ENCODE data around the gene MSI2.

MSI2 gene

DNA sequence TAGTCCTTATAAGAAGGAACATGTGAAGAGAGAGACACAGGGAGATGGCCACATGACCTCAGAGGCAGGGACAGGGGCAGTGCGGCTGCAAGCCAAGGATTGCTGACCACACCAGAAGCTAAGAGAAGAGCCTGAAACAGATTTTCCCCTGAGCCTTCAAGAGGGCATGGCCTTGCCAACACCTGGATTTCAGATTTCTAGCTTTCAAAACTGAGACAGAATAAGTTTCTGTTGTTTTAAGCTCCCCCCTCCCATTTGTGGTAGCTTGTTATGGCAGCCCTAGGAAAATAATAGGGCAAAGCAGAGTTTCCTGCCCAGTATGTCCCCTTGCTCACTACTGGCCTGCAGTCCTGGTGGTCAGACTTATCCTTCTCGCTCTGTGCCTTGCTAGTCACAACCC lies 284.3 kb downstream of the MSI2 start:
- H3K9me3 ChIP-seq (ENCODE audit: control insufficient read depth, insufficient read depth, low read length), result no peaks in the 10 kb centered on the region; the same call in 1 of the 2 replicates
- H3K27me3 ChIP-seq (ENCODE audit: control insufficient read depth, insufficient read depth, low read length), result no peaks in the 10 kb centered on the region
- whole genome bisulfite sequencing (ENCODE audit: insufficient coverage, insufficient read length), result no CpG with 5 or more reads among the region's 2 CpGs
- H3K4me3 ChIP-seq (ENCODE audit: low read length), result no peak overlapping the region
- no peaks in the 10 kb centered on the region for H3K36me3 ChIP-seq (ENCODE audit: control insufficient read depth, insufficient read depth, low read length)
- no peak for DNase-seq (ENCODE audit: low read depth, low spot score)
- H3K27ac ChIP-seq (ENCODE audit: low read length), result no peak overlapping the region
- peaks cover 3% of the 10 kb centered on the region for H3K4me1 ChIP-seq (ENCODE audit: control insufficient read depth, insufficient read depth, low read length)

DNA sequence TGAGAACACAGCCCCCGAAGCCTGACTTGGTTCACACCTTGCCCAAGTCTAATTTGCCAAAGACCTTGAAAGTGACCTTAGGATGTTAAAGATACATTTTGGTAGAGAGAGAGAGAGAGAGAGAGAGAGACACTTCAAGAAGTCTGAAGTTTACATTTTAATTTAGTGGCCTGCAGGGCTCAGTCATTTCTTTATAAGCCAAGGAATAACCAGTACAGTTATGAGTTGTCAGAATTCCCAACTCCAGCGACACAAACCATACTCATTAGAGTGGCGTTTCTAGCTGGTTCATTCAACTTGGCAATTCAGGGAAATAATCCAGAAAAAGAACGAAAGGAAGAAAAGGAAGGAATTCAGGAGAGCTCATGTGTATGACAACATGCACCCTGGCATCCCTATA lies 284.7 kb downstream of the MSI2 start:
- DNase-seq (ENCODE audit: low read depth, low spot score), result no peak
- no peaks in the 10 kb centered on the region; the same call in 1 of the 2 replicates for H3K9me3 ChIP-seq (ENCODE audit: control insufficient read depth, insufficient read depth, low read length)
- H3K4me1 ChIP-seq (ENCODE audit: control insufficient read depth, insufficient read depth, low read length), result peaks cover 3% of the 10 kb centered on the region
- no peak overlapping the region for H3K4me3 ChIP-seq (ENCODE audit: low read length)
- H3K27me3 ChIP-seq (ENCODE audit: control insufficient read depth, insufficient read depth, low read length), result no peaks in the 10 kb centered on the region
- no CpG with 5 or more reads among the region's 4 CpGs for WGBS (ENCODE audit: insufficient coverage, insufficient read length)
- no peaks in the 10 kb centered on the region for H3K36me3 ChIP-seq (ENCODE audit: control insufficient read depth, insufficient read depth, low read length)
- no peak overlapping the region for H3K27ac ChIP-seq (ENCODE audit: low read length)

DNA sequence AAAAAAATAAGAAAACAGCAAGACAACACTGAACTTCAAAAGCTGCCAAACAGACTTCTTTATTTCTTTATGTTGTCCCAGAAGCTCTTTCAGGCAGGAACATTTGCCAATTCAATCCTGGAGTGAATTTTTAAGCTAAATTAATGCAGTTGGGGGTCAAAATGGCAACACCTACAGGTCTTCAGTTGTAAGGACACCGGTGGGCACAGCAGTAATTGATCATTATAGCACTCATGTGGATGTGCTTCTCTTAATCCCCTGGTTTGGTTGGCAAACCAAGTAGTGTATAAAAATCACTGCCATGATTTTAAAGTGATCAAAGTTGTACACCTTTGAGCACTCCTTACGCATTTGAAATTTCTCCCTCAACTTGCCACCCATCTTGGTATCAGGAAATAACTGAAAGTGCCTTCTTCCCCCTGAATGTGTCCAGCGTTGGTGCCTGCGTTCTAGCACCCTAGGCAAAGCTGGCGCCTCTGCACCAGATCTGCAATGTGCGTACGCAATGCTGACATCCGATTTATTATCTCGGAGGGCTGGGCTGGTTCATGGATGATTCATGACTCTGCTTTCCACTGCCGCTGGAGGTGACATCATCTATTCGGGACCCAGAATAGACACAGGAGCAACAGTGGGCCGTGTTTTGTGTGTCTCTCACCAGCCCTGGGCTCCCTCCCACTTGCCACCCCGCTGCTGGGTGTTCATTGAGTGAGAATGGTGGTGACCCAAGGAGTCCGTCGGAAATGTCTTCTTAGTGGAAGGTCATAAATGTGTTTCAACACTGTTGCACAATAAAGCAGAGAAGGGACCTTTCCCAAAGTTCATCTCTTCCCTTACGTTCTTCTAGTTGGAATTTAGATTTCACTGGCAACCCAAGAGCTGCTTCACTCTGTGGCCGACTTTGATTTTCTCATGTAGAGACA lies 285.4 kb downstream of the MSI2 start:
- no peaks in the 10 kb centered on the region; the same call in 1 of the 2 replicates for H3K9me3 ChIP-seq (ENCODE audit: control insufficient read depth, insufficient read depth, low read length)
- no peak for DNase-seq (ENCODE audit: low read depth, low spot score)
- H3K36me3 ChIP-seq (ENCODE audit: control insufficient read depth, insufficient read depth, low read length), result no peaks in the 10 kb centered on the region
- no peaks in the 10 kb centered on the region for H3K27me3 ChIP-seq (ENCODE audit: control insufficient read depth, insufficient read depth, low read length)
- H3K4me3 ChIP-seq (ENCODE audit: low read length), result no peak overlapping the region
- H3K27ac ChIP-seq (ENCODE audit: low read length), result no peak overlapping the region
- peaks cover 3% of the 10 kb centered on the region for H3K4me1 ChIP-seq (ENCODE audit: control insufficient read depth, insufficient read depth, low read length)
- WGBS (ENCODE audit: insufficient coverage, insufficient read length), result no CpG with 5 or more reads among the region's 17 CpGs

DNA sequence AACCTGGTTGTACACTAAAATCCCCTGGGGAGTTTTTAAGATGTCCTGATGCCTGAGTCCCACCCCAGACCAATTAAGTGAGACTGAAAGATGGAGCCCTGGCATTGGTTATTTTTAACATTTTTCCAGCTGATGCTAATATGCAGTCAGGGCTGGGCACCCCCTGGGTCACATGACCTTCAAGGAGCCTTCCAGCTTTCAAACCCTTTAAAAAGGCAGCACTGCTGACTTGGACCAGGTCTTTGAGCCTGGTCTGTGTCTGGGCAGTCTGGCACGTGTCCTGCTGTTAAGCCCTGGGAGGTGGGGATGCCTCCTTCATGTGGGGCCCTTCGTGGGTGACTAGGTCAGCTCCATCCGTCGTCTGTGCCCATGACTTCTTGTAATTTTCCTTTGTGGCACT lies 286.2 kb downstream of the MSI2 start:
- H3K4me3 ChIP-seq (ENCODE audit: low read length), result no peak overlapping the region
- WGBS (ENCODE audit: insufficient coverage, insufficient read length), result no CpG with 5 or more reads among the region's 4 CpGs
- H3K36me3 ChIP-seq (ENCODE audit: control insufficient read depth, insufficient read depth, low read length), result no peaks in the 10 kb centered on the region
- no peaks in the 10 kb centered on the region; the same call in 1 of the 2 replicates for H3K9me3 ChIP-seq (ENCODE audit: control insufficient read depth, insufficient read depth, low read length)
- no peak overlapping the region for H3K27ac ChIP-seq (ENCODE audit: low read length)
- peaks cover 3% of the 10 kb centered on the region for H3K4me1 ChIP-seq (ENCODE audit: control insufficient read depth, insufficient read depth, low read length)
- no peaks in the 10 kb centered on the region for H3K27me3 ChIP-seq (ENCODE audit: control insufficient read depth, insufficient read depth, low read length)
- DNase-seq (ENCODE audit: low read depth, low spot score), result no peak

DNA sequence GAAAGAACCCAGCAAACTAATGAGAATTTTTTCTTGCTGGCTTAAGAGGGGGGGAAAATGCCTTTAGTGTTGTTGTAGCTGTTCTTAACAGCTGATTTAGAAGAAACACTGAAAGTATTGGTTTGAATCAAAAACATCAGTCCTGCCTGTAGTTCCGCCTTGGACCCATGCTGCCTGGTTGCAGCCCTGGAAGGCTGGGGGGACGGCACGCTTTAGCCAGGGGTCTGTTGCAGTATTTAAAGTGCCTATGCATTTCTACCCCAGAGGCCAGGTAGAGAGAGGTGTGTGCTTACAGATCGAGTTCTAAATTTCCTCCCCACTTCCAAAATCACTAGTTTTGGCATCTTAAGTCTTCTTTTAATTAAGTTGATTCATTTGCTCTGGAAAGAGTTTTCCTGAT lies 286.9 kb downstream of the MSI2 start:
- Histone ChIP-seq H3K27ac (ENCODE audit: low read length) (no peak overlapping the region), H3K4me3 (ENCODE audit: low read length) (no peak overlapping the region), H3K9me3 (ENCODE audit: control insufficient read depth, insufficient read depth, low read length) (no peaks in the 10 kb centered on the region; the same call in 1 of the 2 replicates), H3K27me3 (ENCODE audit: control insufficient read depth, insufficient read depth, low read length) (no peaks in the 10 kb centered on the region), H3K4me1 (ENCODE audit: control insufficient read depth, insufficient read depth, low read length) (peaks cover under 1% of the 10 kb centered on the region; the same call in 1 of the 2 replicates), H3K36me3 (ENCODE audit: control insufficient read depth, insufficient read depth, low read length) (no peaks in the 10 kb centered on the region)
- WGBS (ENCODE audit: insufficient coverage, insufficient read length), result no CpG with 5 or more reads among the region's 4 CpGs
- DNase-seq (ENCODE audit: low read depth, low spot score), result no peak

DNA sequence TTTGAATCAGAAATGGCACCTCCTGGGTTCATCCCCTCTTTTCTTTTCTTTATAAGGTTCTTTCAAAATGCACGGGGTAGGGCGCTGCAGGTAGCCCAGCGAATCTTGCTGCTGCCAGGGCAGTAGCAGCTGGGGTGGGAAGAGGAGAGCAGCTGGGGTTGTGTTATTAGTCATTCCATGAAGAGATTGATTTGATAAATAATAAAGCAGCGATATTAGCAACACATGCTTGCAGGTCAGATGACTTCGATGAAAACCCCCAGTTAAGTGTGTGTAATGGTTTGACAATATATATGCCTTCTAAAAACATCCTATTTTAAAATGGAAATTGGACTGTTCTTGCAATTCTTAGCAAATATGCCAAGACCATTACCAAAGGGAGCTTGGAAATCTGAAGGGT lies 288.1 kb downstream of the MSI2 start:
- Histone ChIP-seq H3K36me3 (ENCODE audit: control insufficient read depth, insufficient read depth, low read length) (no peaks in the 10 kb centered on the region), H3K9me3 (ENCODE audit: control insufficient read depth, insufficient read depth, low read length) (no peaks in the 10 kb centered on the region; the same call in 1 of the 2 replicates), H3K4me1 (ENCODE audit: control insufficient read depth, insufficient read depth, low read length) (no peaks in the 10 kb centered on the region), H3K4me3 (ENCODE audit: low read length) (no peak overlapping the region), H3K27ac (ENCODE audit: low read length) (no peak overlapping the region), H3K27me3 (ENCODE audit: control insufficient read depth, insufficient read depth, low read length) (no peaks in the 10 kb centered on the region)
- WGBS (ENCODE audit: insufficient coverage, insufficient read length), result no CpG with 5 or more reads among the region's 5 CpGs
- no peak for DNase-seq (ENCODE audit: low read depth, low spot score)

DNA sequence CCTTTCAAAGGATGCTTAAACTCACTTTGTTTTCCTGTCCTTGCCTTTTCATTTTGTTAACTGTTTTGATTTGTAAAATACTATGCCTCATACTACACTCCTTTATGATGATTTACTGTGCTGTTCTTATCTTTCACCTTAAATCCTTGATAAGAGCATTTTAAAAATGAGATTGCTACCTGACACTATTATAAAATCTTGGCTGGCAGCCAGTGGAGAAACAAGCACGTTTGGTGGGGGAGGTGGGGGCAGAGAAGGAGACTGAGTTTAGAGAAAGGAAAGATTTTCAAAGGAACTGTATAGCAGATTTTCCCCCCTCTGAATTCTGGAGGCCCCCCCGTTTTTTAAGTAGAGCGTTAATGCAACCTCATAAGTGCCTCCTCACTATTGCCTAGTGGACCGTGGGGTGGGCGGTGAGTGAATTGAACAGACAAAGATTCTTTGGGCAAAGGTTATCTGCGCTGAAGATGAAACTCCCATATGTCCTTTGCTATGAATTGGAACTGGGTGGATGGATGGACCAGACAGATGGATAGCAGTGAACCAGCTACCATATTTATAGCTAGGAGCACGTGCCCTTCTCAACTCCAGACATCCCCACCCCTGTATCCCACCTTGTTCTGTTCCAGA lies 288.6 kb downstream of the MSI2 start:
- Histone ChIP-seq H3K36me3 (ENCODE audit: control insufficient read depth, insufficient read depth, low read length) (no peaks in the 10 kb centered on the region), H3K4me3 (ENCODE audit: low read length) (no peak overlapping the region), H3K27me3 (ENCODE audit: control insufficient read depth, insufficient read depth, low read length) (no peaks in the 10 kb centered on the region), H3K27ac (ENCODE audit: low read length) (no peak overlapping the region), H3K4me1 (ENCODE audit: control insufficient read depth, insufficient read depth, low read length) (peaks cover 3% of the 10 kb centered on the region; the same call in 1 of the 2 replicates), H3K9me3 (ENCODE audit: control insufficient read depth, insufficient read depth, low read length) (no peaks in the 10 kb centered on the region)
- no peak for DNase-seq (ENCODE audit: low read depth, low spot score)
- WGBS (ENCODE audit: insufficient coverage, insufficient read length), result no CpG with 5 or more reads among the region's 7 CpGs

DNA sequence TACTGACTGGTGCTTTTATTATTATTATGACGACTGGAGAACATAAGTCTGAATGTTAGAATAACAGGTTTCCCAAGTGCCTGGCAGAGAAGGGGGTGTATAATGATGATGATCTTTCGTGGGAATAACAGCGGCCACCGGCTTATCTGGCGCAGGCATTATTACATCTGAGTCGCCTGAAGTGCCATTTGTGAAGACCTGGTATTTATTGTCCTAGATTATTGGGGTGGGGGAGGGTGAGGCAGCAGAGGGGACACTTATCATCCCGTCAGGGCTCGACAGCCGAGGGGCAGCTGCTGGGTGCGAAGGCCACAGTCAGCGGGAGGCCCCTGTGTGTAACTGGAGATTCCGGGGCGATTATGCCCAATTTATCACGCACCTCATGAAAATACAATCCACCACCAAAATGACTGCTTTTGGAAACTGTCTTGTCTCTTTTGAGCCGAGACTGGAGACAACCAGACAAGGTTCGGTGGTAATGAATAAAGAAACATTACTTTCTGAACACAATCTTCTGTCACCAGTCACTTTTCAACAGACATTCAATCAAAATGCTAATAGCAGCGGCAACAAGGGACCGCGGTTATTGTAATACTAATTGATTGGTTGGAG lies 289.5 kb downstream of the MSI2 start:
- peaks cover 5% of the 10 kb centered on the region; the same call in 1 of the 2 replicates for H3K4me1 ChIP-seq (ENCODE audit: control insufficient read depth, insufficient read depth, low read length)
- no peak for DNase-seq (ENCODE audit: low read depth, low spot score)
- no CpG with 5 or more reads among the region's 19 CpGs for WGBS (ENCODE audit: insufficient coverage, insufficient read length)
- H3K9me3 ChIP-seq (ENCODE audit: control insufficient read depth, insufficient read depth, low read length), result no peaks in the 10 kb centered on the region
- no peak overlapping the region for H3K27ac ChIP-seq (ENCODE audit: low read length)
- no peaks in the 10 kb centered on the region for H3K36me3 ChIP-seq (ENCODE audit: control insufficient read depth, insufficient read depth, low read length)
- H3K4me3 ChIP-seq (ENCODE audit: low read length), result no peak overlapping the region
- H3K27me3 ChIP-seq (ENCODE audit: control insufficient read depth, insufficient read depth, low read length), result no peaks in the 10 kb centered on the region

DNA sequence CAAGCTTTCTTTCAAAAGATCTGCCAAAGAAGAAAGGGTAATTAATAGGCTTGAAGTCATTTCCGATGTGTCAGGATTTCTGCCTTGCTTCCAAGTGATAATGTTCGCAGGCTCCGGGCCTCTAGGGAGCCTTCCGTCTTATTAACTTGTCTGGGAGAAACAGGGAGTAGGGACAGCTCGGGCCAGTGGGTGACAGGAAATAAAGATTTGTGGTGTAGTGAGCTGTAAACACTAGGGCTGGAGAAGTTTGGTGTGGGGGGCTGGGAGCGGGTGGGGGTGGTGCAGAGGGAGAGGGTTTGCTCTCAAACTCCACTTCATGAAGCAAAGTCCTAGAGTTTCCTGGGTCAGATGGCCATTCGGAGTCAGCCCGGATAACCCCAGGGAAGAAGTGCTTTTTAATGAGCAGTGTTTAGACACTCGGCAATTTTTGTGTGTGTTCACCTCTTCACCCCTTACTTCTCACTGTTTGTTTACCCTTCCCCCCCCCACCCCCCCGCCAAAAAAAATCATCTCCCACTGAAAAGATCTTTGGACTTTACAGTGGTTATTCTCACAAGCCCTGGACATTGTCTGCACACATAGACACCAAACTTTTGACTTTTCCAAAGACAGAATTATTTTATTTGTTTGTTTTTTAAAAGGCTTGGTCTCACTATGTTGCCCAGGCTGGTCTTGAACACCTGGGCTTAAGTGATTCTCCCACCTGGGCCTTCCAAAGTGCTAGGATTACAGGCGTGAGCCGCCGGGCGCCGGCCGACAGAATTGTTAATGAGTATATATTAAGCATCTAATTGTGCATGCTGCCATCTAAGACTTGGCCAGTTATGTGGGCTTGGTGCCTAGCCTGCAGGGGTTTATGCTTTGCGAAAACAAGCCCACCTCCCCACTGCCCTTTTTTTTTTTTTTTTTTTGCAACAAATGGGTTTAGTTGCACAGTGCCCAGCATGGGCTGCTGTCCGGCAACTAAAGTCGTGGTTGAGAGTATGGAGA lies 292.4 kb downstream of the MSI2 start:
- Histone ChIP-seq H3K36me3 (ENCODE audit: control insufficient read depth, insufficient read depth, low read length) (no peaks in the 10 kb centered on the region), H3K27ac (ENCODE audit: low read length) (no peak overlapping the region), H3K4me1 (ENCODE audit: control insufficient read depth, insufficient read depth, low read length) (peaks cover 14% of the 10 kb centered on the region), H3K9me3 (ENCODE audit: control insufficient read depth, insufficient read depth, low read length) (no peaks in the 10 kb centered on the region), H3K4me3 (ENCODE audit: low read length) (no peak overlapping the region), H3K27me3 (ENCODE audit: control insufficient read depth, insufficient read depth, low read length) (no peaks in the 10 kb centered on the region)
- DNase-seq (ENCODE audit: low read depth, low spot score), result no peak
- WGBS (ENCODE audit: insufficient coverage, insufficient read length), result no CpG with 5 or more reads among the region's 19 CpGs
